ENCODE measurements around the gene GLYR1.

The GLYR1 gene

GRCh38 chr16:4850211-4850610, 3.1 kb upstream of the GLYR1 start:
- DNase-seq (ENCODE audit: low read depth in 2 of 2) = no peak

GRCh38 chr16:4847774-4848587, 893 bp upstream of the GLYR1 start:
- DNase-seq (ENCODE audit: low read depth in 2 of 2) = no peak

- no peak for DNase-seq (ENCODE audit: low read depth in 2 of 2)
Measured at GRCh38 chr16:4846503-4846900, 586 bp downstream of the GLYR1 start.

- DNase-seq (ENCODE audit: low read depth in 2 of 2) = no peak
Measured at GRCh38 chr16:4840984-4841383, 6.1 kb downstream of the GLYR1 start.

- DNase-seq (ENCODE audit: low read depth in 2 of 2) = no peak
Measured at GRCh38 chr16:4839942-4840341, 7.1 kb downstream of the GLYR1 start.

- DNase-seq (ENCODE audit: low read depth in 2 of 2) = no peak
Measured at GRCh38 chr16:4837733-4838501, 9.2 kb downstream of the GLYR1 start.

GRCh38 chr16:4836727-4837126, 10.4 kb downstream of the GLYR1 start:
- DNase-seq (ENCODE audit: low read depth in 2 of 2) = no peak

GRCh38 chr16:4833584-4833983, 13.5 kb downstream of the GLYR1 start:
- no peak for DNase-seq (ENCODE audit: low read depth in 2 of 2)

- DNase-seq (ENCODE audit: low read depth in 2 of 2) = no peak
Measured at GRCh38 chr16:4832698-4833343, 14.3 kb downstream of the GLYR1 start.

GRCh38 chr16:4831616-4832015, 15.5 kb downstream of the GLYR1 start:
- DNase-seq (ENCODE audit: low read depth in 2 of 2) = no peak

GRCh38 chr16:4830408-4830807, 16.7 kb downstream of the GLYR1 start:
- DNase-seq (ENCODE audit: low read depth in 2 of 2) = no peak

GRCh38 chr16:4828567-4829321, 18.3 kb downstream of the GLYR1 start:
- no peak for DNase-seq (ENCODE audit: low read depth in 2 of 2)

- DNase-seq (ENCODE audit: low read depth in 2 of 2) = no peak
Measured at GRCh38 chr16:4826980-4827379, 20.1 kb downstream of the GLYR1 start.

- DNase-seq (ENCODE audit: low read depth in 2 of 2) = no peak
Measured at GRCh38 chr16:4826526-4826925, 20.6 kb downstream of the GLYR1 start.

GRCh38 chr16:4825196-4825595, 21.9 kb downstream of the GLYR1 start:
- DNase-seq (ENCODE audit: low read depth in 2 of 2) = no peak

GRCh38 chr16:4820652-4821051, 26.4 kb downstream of the GLYR1 start:
- DNase-seq (ENCODE audit: low read depth in 2 of 2) = no peak

GRCh38 chr16:4814542-4815173, 32.4 kb downstream of the GLYR1 start:
- DNase-seq (ENCODE audit: low read depth in 2 of 2) = no peak

GRCh38 chr16:4814046-4814445, 33.0 kb downstream of the GLYR1 start:
- no peak for DNase-seq (ENCODE audit: low read depth in 2 of 2)

GRCh38 chr16:4813251-4814003, 33.7 kb downstream of the GLYR1 start:
- no peak for DNase-seq (ENCODE audit: low read depth in 2 of 2)

GRCh38 chr16:4811773-4812172, 35.3 kb downstream of the GLYR1 start:
- no peak for DNase-seq (ENCODE audit: low read depth in 2 of 2)

GRCh38 chr16:4811242-4811641, 35.8 kb downstream of the GLYR1 start:
- no peak for DNase-seq (ENCODE audit: low read depth in 2 of 2)

Data from activated CD8-positive, alpha-beta memory T cell treated with anti-CD3 and anti-CD28 coated beads for 4 hours (primary cell).